HAP-1 (cell line): ENCODE results near the gene UNC13B.

Experiments used
- DNase-seq, 2 experiments: peaks; one replicate each; pipeline ENCODE4 v3.0.0-alpha.2; 2016 to 2020; ENCODE audit warnings: low spot score in 2 of 2
- H3K27me3 ChIP-seq: fragments of 250-450 bp; sonication (Bioruptor Pico); 2 replicates; pipeline ENCODE4 v1.5.1; 2020; ENCODE audit warnings: low read depth, mild to moderate bottlenecking, moderate library complexity
- H3K36me3 ChIP-seq: fragments of 250-450 bp; sonication (Bioruptor Pico); replicated peaks from 2 replicates; pipeline ENCODE4 v1.5.1; 2020; ENCODE audit warnings: mild to moderate bottlenecking
- H3K4me1 ChIP-seq: fragments of 250-450 bp; sonication (Bioruptor Pico); 2 replicates; pipeline ENCODE4 v1.5.1; 2020; ENCODE audit warnings: mild to moderate bottlenecking
- H3K4me3 ChIP-seq: fragments of 250-450 bp; sonication (Bioruptor Pico); 2 replicates; pipeline ENCODE4 v1.5.1; 2020; ENCODE audit warnings: mild to moderate bottlenecking, moderate library complexity
- H3K9me3 ChIP-seq: fragments of 250-450 bp; sonication (Bioruptor Pico); 2 replicates; pipeline ENCODE4 v1.5.1; 2020; ENCODE audit warnings: mild to moderate bottlenecking, moderate library complexity
- in situ Hi-C: fragments of 300-500 bp; cut with MboI; formaldehyde crosslinking; loops from 3 replicates; pipeline ENCODE4 v1.14.3; 2020; ENCODE audit warnings: low sequenced_read_pairs, inconsistent platforms, mixed read lengths

Gene UNC13B

DNA sequence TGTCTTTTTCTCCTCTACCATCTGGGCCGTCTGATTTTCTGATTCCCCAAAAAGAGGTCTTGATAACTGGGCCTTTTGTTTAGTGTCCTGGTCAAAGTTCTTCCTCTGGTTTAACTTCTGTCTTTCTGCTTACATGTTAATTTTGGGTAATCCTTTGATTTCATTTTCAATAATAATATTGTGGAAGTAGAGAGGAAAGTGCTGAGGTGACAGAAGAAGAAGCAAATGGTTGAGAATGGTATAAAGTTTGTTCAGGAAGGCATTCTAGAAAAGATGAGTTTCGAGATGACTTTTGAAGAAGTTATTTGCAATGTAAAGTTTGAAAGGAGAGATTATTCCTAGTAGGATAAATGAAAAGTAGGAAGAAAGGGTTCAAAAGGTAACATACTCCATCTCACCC, 118.1 kb downstream of the UNC13B start:
- Histone ChIP-seq H3K27me3 (no peaks in the 10 kb centered on the region), H3K4me1 (peaks cover 6% of the 10 kb centered on the region), H3K36me3 (no peaks in the 10 kb centered on the region), H3K4me3 (no peak overlapping the region), H3K9me3 (no peaks in the 10 kb centered on the region)
- in situ Hi-C loops = no loop called here
- no peak for DNase-seq

DNA sequence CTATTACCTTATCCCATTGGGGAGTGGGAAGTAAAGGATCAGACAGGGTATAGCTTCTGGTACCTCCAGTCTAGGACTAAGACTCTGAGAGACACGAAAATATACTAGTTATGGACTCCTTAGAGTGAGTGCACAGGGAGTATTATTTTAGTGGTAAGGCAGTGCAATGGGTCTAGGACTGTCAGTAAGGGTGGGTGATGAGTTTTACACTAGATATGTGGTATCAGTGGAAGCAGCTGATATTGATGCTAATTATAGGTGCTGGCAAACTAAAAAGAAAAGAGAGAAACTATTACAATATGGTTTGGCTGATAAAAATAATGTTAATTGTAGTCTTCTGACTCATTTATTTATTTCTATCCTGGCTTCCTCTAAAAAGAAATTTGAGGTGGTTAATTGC, 118.6 kb downstream of the UNC13B start:
- no peaks in the 10 kb centered on the region for H3K9me3 ChIP-seq
- H3K4me3 ChIP-seq = no peak overlapping the region
- H3K4me1 ChIP-seq = peaks cover 6% of the 10 kb centered on the region
- DNase-seq = no peak
- no peaks in the 10 kb centered on the region for H3K27me3 ChIP-seq
- in situ Hi-C loops = no loop called here
- no peaks in the 10 kb centered on the region for H3K36me3 ChIP-seq

DNA sequence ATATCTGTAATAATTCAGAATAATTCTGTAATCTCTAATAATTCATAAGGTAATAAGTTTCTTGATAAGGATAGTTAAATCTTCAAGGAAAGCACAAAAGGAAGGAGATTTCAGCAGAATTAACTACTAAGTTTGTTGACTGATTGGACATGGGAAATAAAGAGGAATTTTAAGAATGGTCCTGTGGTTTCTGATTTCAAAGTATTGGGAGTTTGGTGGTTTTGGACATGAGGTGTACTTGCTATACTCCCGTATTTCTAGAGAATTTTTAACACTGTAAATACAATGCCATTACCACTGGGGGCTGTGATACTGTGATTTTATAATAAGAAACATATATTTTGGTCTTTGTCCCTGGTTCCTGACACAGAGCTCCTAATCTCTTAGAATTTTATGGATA, 123.9 kb downstream of the UNC13B start:
- Histone ChIP-seq H3K4me3 (no peak overlapping the region), H3K9me3 (no peaks in the 10 kb centered on the region), H3K36me3 (no peaks in the 10 kb centered on the region), H3K4me1 (no peaks in the 10 kb centered on the region), H3K27me3 (no peaks in the 10 kb centered on the region)
- DNase-seq = no peak
- in situ Hi-C loops = no loop called here

DNA sequence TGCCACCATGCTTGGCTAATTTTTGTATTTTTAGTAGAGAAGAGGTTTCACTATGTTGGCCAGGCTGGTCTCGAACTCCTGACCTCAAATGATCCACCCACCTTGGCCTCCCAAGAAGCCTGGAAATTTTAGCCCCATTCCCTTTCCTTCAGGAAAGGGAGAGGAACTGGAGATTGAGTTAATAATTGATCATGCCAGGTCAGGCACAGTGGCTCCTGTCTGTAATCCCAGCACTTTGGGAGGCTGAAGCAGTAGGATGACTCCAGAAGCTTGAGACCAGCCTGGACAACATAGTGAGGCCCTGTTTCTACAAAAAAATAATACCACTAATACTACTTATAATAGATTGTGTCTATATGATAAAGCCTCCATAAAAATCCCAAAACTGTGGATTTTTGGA, 124.6 kb downstream of the UNC13B start:
- no peaks in the 10 kb centered on the region for H3K36me3 ChIP-seq
- in situ Hi-C loops = no loop called here
- H3K27me3 ChIP-seq = no peaks in the 10 kb centered on the region
- DNase-seq = no peak
- no peaks in the 10 kb centered on the region for H3K9me3 ChIP-seq
- H3K4me1 ChIP-seq = no peaks in the 10 kb centered on the region
- H3K4me3 ChIP-seq = no peak overlapping the region

DNA sequence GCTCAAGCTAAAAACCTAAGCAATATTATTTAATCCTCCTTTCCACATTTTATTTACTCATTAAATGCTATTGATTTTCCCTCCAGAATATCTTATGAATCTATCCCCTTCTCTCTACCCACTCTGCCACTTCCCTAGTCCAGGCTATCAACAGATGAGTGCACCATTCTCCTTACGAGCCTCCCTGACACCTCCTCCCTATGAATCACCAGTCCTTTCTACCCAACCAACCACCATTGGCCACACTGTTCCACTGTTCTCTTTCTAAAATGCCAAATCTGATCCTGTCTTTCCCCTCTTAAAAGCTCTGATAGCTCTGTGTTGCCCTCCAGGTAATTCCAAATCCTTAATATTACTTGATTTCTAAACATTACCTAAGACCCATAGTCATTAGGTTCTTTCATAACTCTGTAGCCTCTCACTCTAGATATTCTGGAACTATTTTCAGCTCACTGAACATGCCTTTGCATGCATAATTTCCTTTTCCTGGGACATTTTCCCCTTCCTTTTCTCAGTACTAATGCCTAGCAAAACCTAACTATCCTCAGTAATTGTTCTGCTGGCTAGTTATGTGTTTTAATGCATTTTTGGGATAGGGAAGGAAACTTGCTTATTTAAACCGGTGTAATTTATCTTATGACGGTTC, 126.3 kb downstream of the UNC13B start:
- Histone ChIP-seq H3K9me3 (no peaks in the 10 kb centered on the region), H3K4me3 (no peak overlapping the region), H3K4me1 (no peaks in the 10 kb centered on the region), H3K36me3 (no peaks in the 10 kb centered on the region), H3K27me3 (no peaks in the 10 kb centered on the region)
- DNase-seq = no peak
- in situ Hi-C loops = no loop called here

DNA sequence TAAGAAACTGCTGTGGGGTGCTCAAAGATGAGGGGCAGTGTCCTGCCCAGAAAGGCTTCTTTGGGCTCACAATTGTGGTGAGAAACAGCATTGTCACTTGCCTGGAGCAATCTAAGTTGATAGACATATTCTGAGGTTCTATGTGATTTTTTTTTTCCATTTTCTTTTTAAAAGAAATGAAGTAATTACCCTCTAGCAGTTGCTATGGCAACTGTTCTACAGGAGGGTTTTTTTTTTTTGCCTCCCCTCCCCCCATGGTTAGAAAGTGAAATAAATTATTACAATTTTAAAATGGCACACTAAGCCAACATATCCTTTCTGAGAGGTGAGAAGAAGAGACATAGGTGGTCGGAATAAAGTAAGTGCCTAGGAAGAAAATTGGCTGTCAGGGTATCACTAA, 127.0 kb downstream of the UNC13B start:
- H3K4me3 ChIP-seq = no peak overlapping the region
- no peaks in the 10 kb centered on the region for H3K9me3 ChIP-seq
- no peaks in the 10 kb centered on the region; the same call in 1 of the 2 replicates for H3K4me1 ChIP-seq
- in situ Hi-C loops = no loop called here
- no peaks in the 10 kb centered on the region for H3K27me3 ChIP-seq
- no peak for DNase-seq
- no peaks in the 10 kb centered on the region for H3K36me3 ChIP-seq

DNA sequence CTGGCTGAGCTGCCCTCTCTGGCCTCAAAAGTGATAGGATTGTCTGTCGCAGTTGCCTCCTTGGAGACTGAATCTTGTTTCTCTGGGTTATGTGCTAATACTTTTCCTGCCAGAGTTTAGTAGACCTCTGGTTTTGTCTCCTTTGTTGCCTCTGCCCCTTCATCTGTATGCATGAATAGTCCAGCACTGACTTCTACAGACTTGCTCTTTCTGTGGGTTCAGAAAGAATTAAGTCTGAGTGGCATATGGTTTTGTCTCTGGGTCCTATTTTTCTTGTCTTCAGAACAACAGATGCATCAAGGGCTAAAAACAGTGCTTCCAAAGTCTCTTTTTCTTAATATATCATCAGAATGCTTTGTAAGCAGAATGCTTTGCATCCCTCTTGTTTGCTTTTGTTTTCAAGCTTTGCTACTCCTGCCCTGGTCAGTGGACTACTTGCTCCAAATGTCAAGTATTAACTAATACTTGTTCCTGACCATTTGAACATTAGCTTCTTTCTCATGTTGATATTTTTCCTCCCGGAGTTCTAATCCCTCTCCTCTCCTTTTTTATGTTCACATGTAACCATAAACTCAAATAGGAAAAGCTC, 131.7 kb downstream of the UNC13B start:
- DNase-seq = peak in 1 of 2 experiments; percentile 5

DNA sequence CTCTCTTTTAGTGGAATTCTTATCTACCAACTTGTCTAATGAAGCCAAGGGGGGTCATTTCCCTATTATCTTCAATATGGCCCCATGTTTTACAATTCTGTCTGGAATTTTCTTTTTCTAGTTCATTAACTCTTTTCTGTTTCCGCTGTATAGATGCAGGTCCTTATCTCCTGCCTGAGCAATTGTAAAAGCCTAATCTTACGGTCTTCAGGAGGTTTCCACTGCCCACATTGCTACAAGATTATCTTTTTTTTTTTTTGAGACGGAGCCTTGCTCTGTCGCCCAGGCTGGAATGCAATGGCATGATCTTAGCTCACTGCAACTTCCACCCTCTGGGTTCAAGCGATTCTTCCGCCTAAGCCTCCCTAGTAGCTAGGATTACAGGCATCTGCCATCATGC, 132.3 kb downstream of the UNC13B start:
- H3K9me3 ChIP-seq = no peaks in the 10 kb centered on the region
- no peak overlapping the region for H3K4me3 ChIP-seq
- no peak for DNase-seq
- no peaks in the 10 kb centered on the region for H3K36me3 ChIP-seq
- no peaks in the 10 kb centered on the region for H3K27me3 ChIP-seq
- no peaks in the 10 kb centered on the region; the same call in 1 of the 2 replicates for H3K4me1 ChIP-seq
- in situ Hi-C loops = no loop called here

More for the DNA sequence above, 131.7 kb downstream of the UNC13B start:
- H3K4me1 ChIP-seq = no peaks in the 10 kb centered on the region; the same call in 1 of the 2 replicates
- no peak overlapping the region for H3K4me3 ChIP-seq
- in situ Hi-C loops = no loop called here
- H3K36me3 ChIP-seq = no peaks in the 10 kb centered on the region
- no peaks in the 10 kb centered on the region for H3K27me3 ChIP-seq
- no peaks in the 10 kb centered on the region for H3K9me3 ChIP-seq

DNA sequence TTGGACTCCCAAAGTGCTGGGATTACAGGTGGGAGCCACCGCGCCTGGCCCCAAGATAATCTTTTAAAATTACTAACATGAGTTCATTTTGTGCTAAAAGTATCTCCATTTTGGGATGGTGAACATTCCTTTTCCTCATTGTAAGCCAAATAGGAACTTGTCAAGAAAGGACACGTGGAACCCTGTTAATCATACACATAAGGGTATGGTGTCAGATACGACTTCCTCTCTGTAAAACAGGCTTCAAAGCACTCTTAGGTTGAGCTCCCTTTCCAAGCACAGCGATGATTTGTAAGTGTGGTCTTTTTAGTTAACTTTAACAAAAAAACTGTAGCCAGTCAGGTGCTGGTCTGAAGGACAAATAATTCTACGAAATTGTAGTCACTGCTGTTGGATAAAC, 132.7 kb downstream of the UNC13B start:
- DNase-seq = no peak
- Histone ChIP-seq H3K9me3 (no peaks in the 10 kb centered on the region), H3K36me3 (no peaks in the 10 kb centered on the region), H3K27me3 (no peaks in the 10 kb centered on the region), H3K4me3 (no peak overlapping the region), H3K4me1 (no peaks in the 10 kb centered on the region; the same call in 1 of the 2 replicates)
- in situ Hi-C loops = no loop called here

DNA sequence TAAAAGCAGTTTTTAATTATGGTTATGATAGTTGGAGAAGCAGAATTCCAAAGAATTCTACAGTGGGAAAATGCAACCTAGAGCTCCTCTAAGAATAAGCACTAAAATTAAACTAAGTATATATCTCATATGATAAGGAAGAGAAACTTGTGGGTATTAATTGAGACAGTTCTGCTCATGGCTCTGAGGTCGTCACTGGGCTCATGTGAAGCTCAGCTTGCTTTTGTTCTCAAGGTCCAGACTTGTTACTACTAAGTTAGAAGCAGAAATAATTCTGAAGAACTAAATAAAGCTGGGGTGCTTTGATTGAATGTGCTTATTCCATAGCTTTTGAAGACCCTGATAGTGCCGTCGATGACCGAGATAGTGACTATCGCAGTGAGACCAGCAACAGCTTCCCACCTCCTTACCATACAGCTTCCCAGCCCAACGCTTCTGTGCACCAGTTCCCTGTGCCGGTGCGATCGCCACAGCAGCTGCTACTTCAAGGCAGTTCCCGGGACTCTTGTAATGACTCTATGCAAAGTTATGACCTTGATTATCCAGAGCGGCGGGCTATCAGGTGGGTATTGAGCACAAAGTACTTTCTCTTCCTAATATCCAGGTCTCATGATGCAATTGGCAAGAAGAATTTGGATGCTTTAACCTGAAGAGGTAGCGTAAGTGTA, 133.7 kb downstream of the UNC13B start:
- H3K36me3 ChIP-seq = no peaks in the 10 kb centered on the region
- in situ Hi-C loops = no loop called here
- no peaks in the 10 kb centered on the region for H3K27me3 ChIP-seq

DNA sequence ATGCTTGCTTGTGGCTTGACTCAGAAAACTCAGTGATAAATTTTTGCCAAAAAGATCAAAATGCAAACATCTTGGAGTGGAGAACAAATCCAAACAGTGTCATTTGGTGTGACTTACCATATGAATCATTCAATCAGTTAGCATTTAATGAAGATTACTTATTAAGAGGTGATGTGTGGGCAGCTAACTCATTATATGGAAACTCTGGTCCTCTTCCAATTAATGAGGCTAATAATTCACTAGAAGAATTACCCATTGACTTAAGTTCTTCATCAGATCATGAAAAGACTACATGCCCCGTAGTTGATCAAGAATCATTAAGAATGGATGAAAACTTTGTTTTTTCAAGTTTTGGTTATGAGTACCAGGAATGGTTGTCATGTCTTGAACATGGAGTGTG, 141.8 kb downstream of the UNC13B start:
- in situ Hi-C loops = no loop called here
- no peak overlapping the region for H3K4me3 ChIP-seq
- no peak for DNase-seq
- no peaks in the 10 kb centered on the region for H3K9me3 ChIP-seq
- no peaks in the 10 kb centered on the region for H3K27me3 ChIP-seq
- no peaks in the 10 kb centered on the region for H3K36me3 ChIP-seq
- peaks cover 8% of the 10 kb centered on the region for H3K4me1 ChIP-seq

More for the DNA sequence above, 133.7 kb downstream of the UNC13B start:
- Histone ChIP-seq H3K9me3 (no peaks in the 10 kb centered on the region), H3K4me1 (peaks cover 4% of the 10 kb centered on the region), H3K4me3 (no peak overlapping the region)
- DNase-seq = no peak

DNA sequence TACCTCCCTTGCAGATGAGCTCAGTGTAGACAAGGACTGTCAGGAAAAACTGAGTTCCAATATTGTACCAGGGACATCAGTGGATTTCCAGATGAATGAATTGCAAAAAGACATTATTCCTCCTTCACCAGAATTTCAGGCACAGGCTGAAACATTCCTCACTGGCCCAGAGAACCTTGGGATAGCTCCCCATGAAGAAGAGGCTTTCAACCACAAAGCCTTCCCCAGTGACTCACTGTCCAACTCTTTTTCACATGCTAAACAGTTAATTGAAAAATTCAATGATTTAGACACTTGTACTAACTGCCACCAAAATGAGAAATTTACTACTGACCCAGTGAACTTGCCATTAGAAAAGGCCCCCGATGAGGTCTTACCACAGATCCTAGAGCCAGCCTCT, 144.5 kb downstream of the UNC13B start:
- H3K36me3 ChIP-seq = no peaks in the 10 kb centered on the region
- in situ Hi-C loops = no loop called here
- no peak for DNase-seq
- H3K27me3 ChIP-seq = no peaks in the 10 kb centered on the region
- H3K4me3 ChIP-seq = no peak overlapping the region
- no peaks in the 10 kb centered on the region for H3K4me1 ChIP-seq
- H3K9me3 ChIP-seq = no peaks in the 10 kb centered on the region

DNA sequence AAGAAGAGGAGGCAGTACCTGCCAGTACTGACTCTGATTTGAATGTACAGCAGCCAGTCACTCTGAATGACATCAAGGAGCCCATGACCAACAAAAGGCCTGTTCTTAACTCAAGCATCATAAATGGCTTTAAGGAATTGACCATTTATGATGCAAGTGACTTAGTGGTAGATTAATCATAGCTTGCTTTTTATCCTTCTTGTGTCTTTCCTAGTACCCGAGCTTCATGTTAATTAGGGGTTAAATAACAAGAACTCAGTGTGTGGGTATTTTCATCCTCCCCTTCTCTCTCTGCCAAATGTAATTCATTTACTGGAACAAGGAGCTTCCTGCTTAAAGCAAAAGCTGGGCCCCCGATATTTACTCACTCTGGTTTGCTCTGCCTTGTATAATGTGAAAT, 146.5 kb downstream of the UNC13B start:
- in situ Hi-C loops = no loop called here
- Histone ChIP-seq H3K4me1 (no peaks in the 10 kb centered on the region), H3K9me3 (no peaks in the 10 kb centered on the region), H3K36me3 (no peaks in the 10 kb centered on the region), H3K27me3 (no peaks in the 10 kb centered on the region), H3K4me3 (no peak overlapping the region)
- DNase-seq = no peak

DNA sequence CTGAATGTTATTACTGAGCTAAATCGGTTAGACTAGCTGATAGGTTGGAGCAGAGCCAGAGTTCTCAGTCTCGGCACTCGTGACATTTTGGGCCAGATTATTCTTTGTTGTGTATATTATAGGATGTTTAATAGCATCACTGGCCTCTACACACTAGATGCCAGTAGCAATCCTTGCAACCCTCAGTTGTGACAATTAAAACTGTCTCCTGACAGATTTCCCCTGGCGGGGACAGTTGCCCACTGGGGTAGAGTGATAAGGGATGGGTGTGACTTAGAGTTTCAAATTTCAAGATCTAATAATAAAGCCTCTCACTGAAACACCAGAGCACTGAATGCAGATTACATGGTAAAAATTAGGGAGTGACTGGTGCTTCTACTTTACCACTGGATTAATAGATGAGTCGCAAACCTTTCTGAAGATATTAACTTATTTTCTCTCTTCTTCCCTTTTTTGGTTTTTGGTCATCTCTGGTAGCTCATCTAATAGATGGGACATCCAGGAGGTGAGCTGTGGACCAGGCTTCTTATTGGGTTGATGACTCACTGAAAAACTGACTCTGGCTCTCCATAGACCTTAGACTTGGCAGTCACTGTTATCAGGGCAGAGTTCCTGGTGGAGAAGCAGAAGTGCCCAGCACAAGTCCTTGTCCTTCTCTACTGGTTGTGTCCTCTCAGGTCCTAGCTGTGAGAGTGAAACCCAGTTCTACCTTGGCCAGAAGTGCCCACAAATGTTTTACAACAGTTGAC, 150.3 kb downstream of the UNC13B start:
- H3K36me3 ChIP-seq = no peaks in the 10 kb centered on the region
- H3K27me3 ChIP-seq = no peaks in the 10 kb centered on the region
- no peak overlapping the region for H3K4me3 ChIP-seq
- in situ Hi-C loops = no loop called here
- DNase-seq = no peak
- no peaks in the 10 kb centered on the region for H3K9me3 ChIP-seq
- H3K4me1 ChIP-seq = no peaks in the 10 kb centered on the region
